Endothelial cell of umbilical vein (primary cell): ENCODE data around the gene EXOC6B. TPM values are rescaled to one million over a fixed set of nuclear protein-coding genes. Genes with fewer than 3 reads are reported as not detected.

Experiments
- BruUV-seq: library from RNA; stranded (reverse); fragments of 400-500 nt; replicated peaks from 2 replicates; lab custom pipeline; 2021; lab: Mats Ljungman, UMichigan
- CTCF ChIA-PET: fragments of 300-600, 350-600 bp; sonication (Branson Sonifier 250); formaldehyde crosslinking; loops from one replicate; lab custom pipeline; 2021; ENCODE audit warnings: antibody characterized with exemption, inconsistent platforms; lab: Charles Lee
- POLR2A ChIA-PET: fragments of 300-600, 350-600 bp; sonication (Branson Sonifier 250); formaldehyde crosslinking; loops from one replicate; lab custom pipeline; 2021; ENCODE audit warnings: antibody characterized with exemption, inconsistent platforms; lab: Charles Lee
- DNase-seq: peaks from one replicate; pipeline ENCODE4 v3.0.0-alpha.2; 2011; ENCODE audit warnings: low read depth, low spot score
- FAIRE-seq: peaks from 2 replicates; lab custom pipeline; 2011; peaks lifted over from hg19 to GRCh38; lab: Jason Lieb, UNC
- H2AFZ ChIP-seq: 2 replicates; pipeline ENCODE4 v1.6.0; 2012; ENCODE audit warnings: low read depth, low read length, control low read depth, inconsistent platforms
- H3K27ac ChIP-seq: 2 replicates; pipeline ENCODE4 v1.5.1; 2011; ENCODE audit warnings: low read depth, mild to moderate bottlenecking, control low read depth, low read length, moderate library complexity; ENCODE audit not compliant: insufficient read depth
- H3K27me3 ChIP-seq, 2 experiments: 2 replicates each; pipeline versions ENCODE4 v1.6.0 to v1.6.1; 2011; ENCODE audit warnings: low read length in 2 of 2, mixed read lengths in 1 of 2; ENCODE audit not compliant: control insufficient read depth in 2 of 2, insufficient read depth in 2 of 2
- H3K36me3 ChIP-seq, 2 experiments: 2 replicates in 1 of 2; 3 replicates in 1 of 2; pipeline ENCODE4 v1.5.1; 2011; ENCODE audit warnings: low read length in 2 of 2, mild to moderate bottlenecking in 1 of 2, moderate library complexity in 1 of 2; ENCODE audit not compliant: control insufficient read depth in 2 of 2, insufficient read depth in 2 of 2; ENCODE audit errors: extremely low read depth in 1 of 2
- H3K4me1 ChIP-seq: 3 replicates; pipeline ENCODE4 v1.5.1; 2011; ENCODE audit warnings: mild to moderate bottlenecking, low read length; ENCODE audit not compliant: control insufficient read depth, insufficient read depth; ENCODE audit errors: extremely low read depth
- H3K4me2 ChIP-seq: 2 replicates; pipeline ENCODE4 v1.6.1; 2011; ENCODE audit warnings: low read length, control low read depth, mixed read lengths; ENCODE audit not compliant: insufficient read depth
- H3K4me3 ChIP-seq, 3 experiments: fragments of 200-600 bp in 1 of 3; sonication (generic), shearing (Covaris generic) in 1 of 3; replicated peaks in 1 of 3; 2 replicates each; pipeline ENCODE4 v1.5.1; 2011 to 2016; ENCODE audit warnings: control low read depth in 3 of 3, low read length in 3 of 3, mild to moderate bottlenecking in 2 of 3, inconsistent platforms in 1 of 3, low read depth in 1 of 3, moderate library complexity in 1 of 3; ENCODE audit not compliant: insufficient read depth in 1 of 3
- H3K79me2 ChIP-seq: 2 replicates; pipeline ENCODE4 v1.6.0; 2012; ENCODE audit warnings: low read length, inconsistent platforms; ENCODE audit not compliant: control insufficient read depth, insufficient read depth
- H3K9ac ChIP-seq: replicated peaks from 2 replicates; pipeline ENCODE3; 2011; ENCODE audit warnings: low read length, control low read depth; ENCODE audit not compliant: insufficient read depth; ENCODE audit errors: extremely low read depth
- H3K9me1 ChIP-seq: replicated peaks from 3 replicates; pipeline ENCODE4 v1.6.0; 2011; ENCODE audit warnings: mild to moderate bottlenecking, low read length; ENCODE audit not compliant: control insufficient read depth, insufficient read depth; ENCODE audit errors: extremely low read depth
- H3K9me3 ChIP-seq: replicated peaks from 2 replicates; pipeline ENCODE4 v1.5.1; 2012; ENCODE audit warnings: low read length, inconsistent platforms; ENCODE audit not compliant: control insufficient read depth, insufficient read depth
- H4K20me1 ChIP-seq: replicated peaks from 2 replicates; pipeline ENCODE3; 2011; ENCODE audit warnings: mild to moderate bottlenecking, low read length; ENCODE audit not compliant: control insufficient read depth, insufficient read depth; ENCODE audit errors: extremely low read depth
- CTCF ChIP-seq, 2 donors: IDR thresholded peaks; 1 replicate in 1 of 2; 2 replicates in 1 of 2; pipeline ENCODE4 v1.5.1; 2011; ENCODE audit warnings: low read length in 2 of 2, mild to moderate bottlenecking in 2 of 2, moderate library complexity in 2 of 2, control low read depth in 1 of 2, inconsistent platforms in 1 of 2, low read depth in 1 of 2; ENCODE audit not compliant: insufficient read depth in 1 of 2; ENCODE audit errors: extremely low read depth in 1 of 2
- EZH2 ChIP-seq: IDR thresholded peaks from 2 replicates; pipeline ENCODE4 v1.6.1; 2012; ENCODE audit warnings: borderline replicate concordance, low read depth, mild to moderate bottlenecking, moderate library complexity, low read length, inconsistent platforms; ENCODE audit not compliant: severe bottlenecking
- GATA2 ChIP-seq: IDR thresholded peaks from 2 replicates; pipeline ENCODE4 v1.7.0; 2011; ENCODE audit warnings: low read depth, mild to moderate bottlenecking, moderate library complexity, mixed read lengths, low read length; ENCODE audit not compliant: insufficient read length, insufficient read depth
- MYC ChIP-seq: IDR thresholded peaks from one replicate; pipeline ENCODE4 v1.6.1; 2011; ENCODE audit warnings: mild to moderate bottlenecking, low read depth, low read length
- dilution Hi-C: fragments of 300-500 bp; cut with MboI; formaldehyde crosslinking; loops from one replicate; pipeline ENCODE4 v1.15.0; 2019; ENCODE audit warnings: low sequenced_read_pairs; ENCODE audit not compliant: extremely low pct_ligation_motif_present
- intact Hi-C: fragments of 100-400 bp; cut with micrococcal nuclease; formaldehyde crosslinking; loops from one replicate; pipeline ENCODE4 v1.10.0; 2022
- polyA plus RNA-seq, 4 experiments: library from polyadenylated mRNA; depleted of rRNA in 3 of 4; stranded (reverse) in 3 of 4; unstranded in 1 of 4; fragments of >200 nt; gene quantifications; 2 replicates each; pipeline versions ENCODE4 v1.2.1 to v1.2.3, GENCODE V29; 2011 to 2012; ENCODE audit warnings: missing spikeins in 1 of 4
- total RNA-seq: library from RNA; stranded (reverse); gene quantifications from 2 replicates; pipeline ENCODE4 v1.2.3, GENCODE V29; 2021

Gene EXOC6B
- total and polyA plus RNA-seq, 2 donors (not counting 3 experiments of a cell fraction or from before 2014, with no cell fraction given): 10.8 to 34.8 TPM

- peak; percentile 77 for DNase-seq
- no peaks in the 10 kb centered on the region for H3K9me3 ChIP-seq
- H3K79me2 ChIP-seq: no peaks in the 10 kb centered on the region
- BruUV-seq: no TSS peak
- POLR2A ChIA-PET: no interaction called here
- CTCF ChIA-PET: interaction anchor here (0.5 to 6.6 kb wide), 72 partner anchors 9 to 1049 kb away, joined by 3 to 174 read pairs (median 4); partner anchors contain the start of gene ZNF638
- H3K4me3 ChIP-seq: no peak overlapping the region
- dilution Hi-C loops (no loop called here), intact Hi-C loops (loop anchor here (1.0 to 5.0 kb wide), 6 partner anchors 226 to 605 kb away; no protein-coding TSS in a partner anchor)
- no peaks in the 10 kb centered on the region for H3K36me3 ChIP-seq
- peak; percentile 96 for FAIRE-seq
- H4K20me1 ChIP-seq: no peaks in the 10 kb centered on the region
- H2AFZ ChIP-seq: no peak overlapping the region
- peaks cover 33 to 48% of the 10 kb centered on the region in 2 experiments for H3K27me3 ChIP-seq
- H3K9me1 ChIP-seq: no peaks in the 10 kb centered on the region
- no peak overlapping the region for H3K9ac ChIP-seq
- peaks cover 15% of the 10 kb centered on the region for H3K4me1 ChIP-seq
- no peak overlapping the region for H3K27ac ChIP-seq
- TF ChIP-seq CTCF (IDR thresholded peaks at IDR 0.05; ENCODE audit: extremely low read depth in 1 of 2, insufficient read depth in 1 of 2, low read depth in 1 of 2, low read length in 2 of 2) (peak; percentile 66 to 85), MYC (no peak)
- peak overlapping the region; percentile 10 for H3K4me2 ChIP-seq
Measured at GRCh38 chr2:72150157-72150860, 675.5 kb downstream of the EXOC6B start.

- no peak for FAIRE-seq
- H3K4me3 ChIP-seq: peak overlapping the region in 1 of 3 experiments; percentile 42
- DNase-seq: peak; percentile 26
- H3K4me1 ChIP-seq: peaks cover 20% of the 10 kb centered on the region
- H3K9me3 ChIP-seq: no peaks in the 10 kb centered on the region
- ChIA-PET POLR2A (no interaction called here), CTCF (interaction anchor here (0.5 to 6.6 kb wide), 74 partner anchors 8 to 1049 kb away, joined by 3 to 174 read pairs (median 4); partner anchors contain the start of gene ZNF638)
- H3K4me2 ChIP-seq: peak overlapping the region; percentile 10
- no peaks in the 10 kb centered on the region for H3K79me2 ChIP-seq
- H3K9me1 ChIP-seq: no peaks in the 10 kb centered on the region
- H3K27ac ChIP-seq: no peak overlapping the region
- no peak overlapping the region for H3K9ac ChIP-seq
- no peak overlapping the region for H2AFZ ChIP-seq
- H3K27me3 ChIP-seq: peaks cover 36 to 50% of the 10 kb centered on the region in 2 experiments
- dilution Hi-C loops: no loop called here
- H3K36me3 ChIP-seq: no peaks in the 10 kb centered on the region
- no peaks in the 10 kb centered on the region for H4K20me1 ChIP-seq
- intact Hi-C loops: loop anchor here (1.0 to 5.0 kb wide), 7 partner anchors 225 to 604 kb away; no protein-coding TSS in a partner anchor
- no TSS peak for BruUV-seq
- TF ChIP-seq EZH2: peak; percentile 99
- TF ChIP-seq CTCF (IDR thresholded peaks at IDR 0.05; ENCODE audit: extremely low read depth in 1 of 2, insufficient read depth in 1 of 2, low read depth in 1 of 2, low read length in 2 of 2): no peak
- TF ChIP-seq MYC: no peak
- no peak for TF ChIP-seq GATA2
Measured at GRCh38 chr2:72149556-72150156, 676.2 kb downstream of the EXOC6B start.
